Panc1 (cell line): ENCODE measurements around the gene NTM. TPM values are rescaled to one million over a fixed set of nuclear protein-coding genes. Genes with fewer than 3 reads are reported as not detected.

Experiments used
- ATAC-seq: fragments of 200-7000 bp; cut with Tn5 transposase; 2 replicates; pipeline ENCODE4 v1.9.1; 2020; ENCODE audit warnings: mild to moderate bottlenecking, moderate library complexity
- BruUV-seq: library from RNA; stranded (reverse); fragments of 400-500 nt; replicated peaks from 2 replicates; lab custom pipeline; 2021; lab: Mats Ljungman, UMichigan
- CTCF ChIA-PET: fragments of 300-600 bp; sonication (Branson Sonifier 250); formaldehyde crosslinking; loops from one replicate; lab custom pipeline; 2022; ENCODE audit warnings: antibody characterized with exemption; lab: Charles Lee
- POLR2A ChIA-PET: fragments of 300-600 bp; sonication (Branson Sonifier 250); formaldehyde crosslinking; loops from one replicate; lab custom pipeline; 2022; ENCODE audit warnings: antibody characterized with exemption; lab: Charles Lee
- DNase-seq: peaks from one replicate; pipeline ENCODE4 v3.0.0-alpha.2; 2010; ENCODE audit warnings: low read depth, low spot score
- H3K27ac ChIP-seq: 2 replicates; pipeline ENCODE4 v1.5.1; 2011; ENCODE audit warnings: mild to moderate bottlenecking, low read length, inconsistent platforms
- H3K27me3 ChIP-seq: fragments of 200-500 bp; sonication (Bioruptor generic); 2 replicates; pipeline ENCODE4 v1.6.0; 2014; ENCODE audit warnings: low read length, inconsistent platforms; ENCODE audit not compliant: control insufficient read depth, insufficient read depth
- H3K36me3 ChIP-seq: fragments of 200-500 bp; sonication (Bioruptor generic); 2 replicates; pipeline ENCODE4 v1.5.1; 2014; ENCODE audit warnings: inconsistent platforms, mild to moderate bottlenecking, low read length, moderate library complexity; ENCODE audit not compliant: control insufficient read depth, insufficient read depth
- H3K4me1 ChIP-seq: 2 replicates; pipeline ENCODE4 v1.5.1; 2011; ENCODE audit warnings: inconsistent platforms, mild to moderate bottlenecking, low read length, moderate library complexity; ENCODE audit not compliant: control insufficient read depth, insufficient read depth
- H3K4me3 ChIP-seq, 2 experiments: 2 replicates each; pipeline ENCODE4 v1.5.1; 2011 to 2012; ENCODE audit warnings: low read depth in 2 of 2, low read length in 2 of 2, mild to moderate bottlenecking in 2 of 2, inconsistent platforms in 1 of 2, moderate library complexity in 1 of 2
- H3K9me3 ChIP-seq: fragments of 200-500 bp; sonication (Bioruptor generic); 2 replicates; pipeline ENCODE4 v1.5.1; 2014; ENCODE audit warnings: low read depth, mild to moderate bottlenecking, inconsistent platforms, low read length, moderate library complexity; ENCODE audit not compliant: control insufficient read depth, insufficient read depth
- CTCF ChIP-seq: fragments of 450-650 bp; IDR thresholded peaks from 2 replicates; pipeline ENCODE4 v1.5.1; 2017; ENCODE audit warnings: mild to moderate bottlenecking
- POLR2AphosphoS5 ChIP-seq: IDR thresholded peaks from 2 replicates; pipeline ENCODE4 v1.6.1; 2012; ENCODE audit warnings: mild to moderate bottlenecking, low read depth, low read length, moderate library complexity
- SIN3A ChIP-seq: IDR thresholded peaks from 2 replicates; pipeline ENCODE4 v1.6.1; 2012; ENCODE audit warnings: low read depth, mild to moderate bottlenecking, low read length, moderate library complexity, borderline replicate concordance; ENCODE audit not compliant: insufficient read depth
- TCF7L2 ChIP-seq: IDR thresholded peaks from 2 replicates; pipeline ENCODE4 v1.6.1; 2011; ENCODE audit warnings: mild to moderate bottlenecking, low read depth, low read length, inconsistent platforms
- in situ Hi-C: cut with HindIII; loops from 2 replicates; pipeline ENCODE4 v1.10.0; 2016; ENCODE audit warnings: low sequenced_read_pairs, low pct_unique_long_range_greater_than_20kb
- intact Hi-C: fragments of 100-400 bp; cut with micrococcal nuclease; formaldehyde crosslinking; loops from one replicate; pipeline ENCODE4 v1.10.0; 2022; ENCODE audit not compliant: unreplicated experiment
- total RNA-seq: library from RNA; stranded (reverse); gene quantifications from one replicate; pipeline ENCODE4 v1.2.1, GENCODE V29; 2021; ENCODE audit not compliant: unreplicated experiment
- TF ChIP-seq, protein P1 (sequence below), 2 experiments: IDR thresholded peaks; 2 replicates each; pipeline ENCODE4 v1.6.1; 2011 to 2012; ENCODE audit warnings: low read depth in 2 of 2, control low read depth in 1 of 2, low read length in 1 of 2, mild to moderate bottlenecking in 1 of 2, moderate library complexity in 1 of 2; ENCODE audit not compliant: insufficient read depth in 1 of 2

The NTM gene
- total RNA-seq, 1 experiment from 2014 or later, result 0.10 TPM

GRCh38 chr11:131764649-131765048 is 394.2 kb downstream of the NTM start:
- ATAC-seq (no peak), DNase-seq (no peak)
- Histone ChIP-seq H3K27ac (no peak overlapping the region), H3K4me1 (no peaks in the 10 kb centered on the region), H3K36me3 (no peaks in the 10 kb centered on the region), H3K9me3 (no peaks in the 10 kb centered on the region), H3K27me3 (no peaks in the 10 kb centered on the region), H3K4me3 (no peak overlapping the region)
- intact Hi-C loops (no loop called here), in situ Hi-C loops (no loop called here)
- TF ChIP-seq TCF7L2 (no peak), SIN3A (no peak), POLR2AphosphoS5 (no peak), CTCF (no peak)
- TF ChIP-seq, protein P1, sequence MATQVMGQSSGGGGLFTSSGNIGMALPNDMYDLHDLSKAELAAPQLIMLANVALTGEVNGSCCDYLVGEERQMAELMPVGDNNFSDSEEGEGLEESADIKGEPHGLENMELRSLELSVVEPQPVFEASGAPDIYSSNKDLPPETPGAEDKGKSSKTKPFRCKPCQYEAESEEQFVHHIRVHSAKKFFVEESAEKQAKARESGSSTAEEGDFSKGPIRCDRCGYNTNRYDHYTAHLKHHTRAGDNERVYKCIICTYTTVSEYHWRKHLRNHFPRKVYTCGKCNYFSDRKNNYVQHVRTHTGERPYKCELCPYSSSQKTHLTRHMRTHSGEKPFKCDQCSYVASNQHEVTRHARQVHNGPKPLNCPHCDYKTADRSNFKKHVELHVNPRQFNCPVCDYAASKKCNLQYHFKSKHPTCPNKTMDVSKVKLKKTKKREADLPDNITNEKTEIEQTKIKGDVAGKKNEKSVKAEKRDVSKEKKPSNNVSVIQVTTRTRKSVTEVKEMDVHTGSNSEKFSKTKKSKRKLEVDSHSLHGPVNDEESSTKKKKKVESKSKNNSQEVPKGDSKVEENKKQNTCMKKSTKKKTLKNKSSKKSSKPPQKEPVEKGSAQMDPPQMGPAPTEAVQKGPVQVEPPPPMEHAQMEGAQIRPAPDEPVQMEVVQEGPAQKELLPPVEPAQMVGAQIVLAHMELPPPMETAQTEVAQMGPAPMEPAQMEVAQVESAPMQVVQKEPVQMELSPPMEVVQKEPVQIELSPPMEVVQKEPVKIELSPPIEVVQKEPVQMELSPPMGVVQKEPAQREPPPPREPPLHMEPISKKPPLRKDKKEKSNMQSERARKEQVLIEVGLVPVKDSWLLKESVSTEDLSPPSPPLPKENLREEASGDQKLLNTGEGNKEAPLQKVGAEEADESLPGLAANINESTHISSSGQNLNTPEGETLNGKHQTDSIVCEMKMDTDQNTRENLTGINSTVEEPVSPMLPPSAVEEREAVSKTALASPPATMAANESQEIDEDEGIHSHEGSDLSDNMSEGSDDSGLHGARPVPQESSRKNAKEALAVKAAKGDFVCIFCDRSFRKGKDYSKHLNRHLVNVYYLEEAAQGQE (IDR thresholded peaks at IDR 0.05; ENCODE audit: insufficient read depth in 1 of 2, low read depth in 2 of 2, low read length in 1 of 2), result no peak
- POLR2A ChIA-PET, result no interaction called here
- BruUV-seq, result no TSS peak
- CTCF ChIA-PET, result no interaction called here

- Histone ChIP-seq H3K36me3 (no peaks in the 10 kb centered on the region), H3K27ac (no peak overlapping the region), H3K4me3 (no peak overlapping the region), H3K4me1 (no peaks in the 10 kb centered on the region), H3K9me3 (no peaks in the 10 kb centered on the region), H3K27me3 (no peaks in the 10 kb centered on the region)
- TF ChIP-seq CTCF, result no peak
- no peak for TF ChIP-seq POLR2AphosphoS5
- TF ChIP-seq SIN3A, result no peak
- POLR2A ChIA-PET, result no interaction called here
- in situ Hi-C loops, result no loop called here
- BruUV-seq, result no TSS peak
- DNase-seq (no peak), ATAC-seq (no peak)
- intact Hi-C loops, result no loop called here
- CTCF ChIA-PET, result no interaction called here
These were observed 396.2 kb downstream of the NTM start for GRCh38 chr11:131766637-131767036.
